SKM-1 (cell line): ENCODE measurements around the gene PICK1.

ENCODE experiments used
- DNase-seq: peaks from one replicate; lab custom pipeline; 2025; ENCODE audit not compliant: unreplicated experiment; lab: John Stamatoyannopoulos, UW

PICK1 gene

DNA sequence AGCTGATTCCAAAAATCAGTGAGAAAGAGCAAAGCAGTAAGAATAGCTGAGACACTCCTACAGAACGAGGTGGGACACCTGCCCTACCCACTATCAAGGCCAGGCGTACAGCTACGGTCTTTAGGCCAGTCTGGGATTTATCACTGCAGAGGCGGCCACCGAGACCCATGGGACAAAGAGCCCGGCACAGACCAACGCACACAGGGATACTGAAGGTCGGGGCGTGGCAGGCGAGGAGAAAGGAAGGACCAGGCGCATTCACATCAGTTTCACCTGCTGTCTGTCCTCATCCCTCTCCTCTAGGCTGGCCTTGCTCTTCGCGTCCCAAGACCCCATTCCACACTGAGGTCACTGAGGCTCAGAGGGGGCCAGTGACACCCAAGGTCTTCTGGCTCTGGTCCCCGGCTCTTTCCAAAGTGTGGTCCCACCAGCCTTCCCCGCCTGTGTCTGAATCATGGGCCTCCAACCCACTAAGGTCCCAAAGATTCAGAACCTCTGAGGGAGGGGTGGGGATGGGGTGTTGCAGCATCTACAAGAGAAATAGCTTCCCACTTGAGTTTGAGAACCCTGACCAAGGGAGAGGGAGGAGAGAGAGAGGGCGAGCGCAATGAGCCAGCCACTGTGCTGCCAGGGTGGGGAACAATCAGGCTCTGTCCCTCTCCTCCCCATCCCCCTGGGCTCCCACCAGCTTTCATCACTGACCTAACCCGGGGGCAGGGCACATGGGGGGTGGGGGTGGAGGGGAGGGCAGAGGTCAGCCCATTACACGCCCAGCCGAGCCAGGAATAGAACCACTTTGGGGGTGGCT is 7.2 kb upstream of the PICK1 start:
- DNase-seq = no peak

GRCh38 chr22:38050720-38051119 is 6.5 kb upstream of the PICK1 start:
- DNase-seq = no peak

GRCh38 chr22:38051261-38051660 is 5.9 kb upstream of the PICK1 start:
- DNase-seq = no peak

DNA sequence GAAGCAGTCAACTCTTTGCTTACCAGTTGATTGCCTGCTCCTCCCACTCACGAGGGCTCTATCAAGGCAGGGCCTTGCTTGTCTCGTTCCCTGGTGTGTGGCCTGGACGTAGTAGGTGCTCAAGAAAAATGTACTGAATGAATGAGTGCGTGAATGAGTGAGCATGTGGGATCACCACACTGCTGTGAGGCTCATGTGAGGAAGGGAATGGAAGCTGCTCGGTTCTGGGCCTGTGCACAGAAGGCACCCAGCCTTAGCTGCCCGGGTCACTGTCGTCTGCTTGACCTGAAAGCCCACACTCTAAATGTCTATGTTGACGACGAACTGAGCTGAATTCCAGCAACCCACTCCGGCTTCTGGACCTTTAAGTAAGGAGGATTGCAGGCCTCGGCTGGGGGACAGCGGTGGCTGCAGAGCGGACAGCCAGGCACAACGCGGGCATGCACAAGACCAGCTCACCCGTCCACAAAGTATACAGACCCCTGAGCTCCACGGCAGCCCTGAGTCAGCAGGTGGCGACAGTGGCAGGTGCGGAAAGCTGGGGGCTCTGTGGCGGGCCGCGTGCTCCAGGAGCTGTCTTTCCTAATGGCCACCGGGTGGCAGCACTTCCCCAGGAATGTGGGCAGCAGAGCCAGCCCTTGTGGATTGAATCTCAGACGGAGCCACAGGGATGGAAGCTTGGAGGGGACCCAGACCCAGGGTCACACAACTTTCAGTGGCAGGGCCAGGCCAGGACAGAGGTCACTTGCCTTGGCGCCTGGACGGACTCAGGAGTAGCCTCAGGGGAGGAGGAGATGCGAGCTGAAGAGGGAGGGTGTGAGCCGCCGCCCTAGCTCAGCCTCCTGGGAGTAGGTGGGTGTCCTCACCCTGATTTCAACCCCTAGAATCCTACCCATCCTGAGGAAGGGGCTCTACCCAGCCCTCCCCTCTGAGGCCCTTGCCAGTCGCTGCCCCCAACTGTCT is 5.0 kb upstream of the PICK1 start:
- peak; percentile 78 for DNase-seq

- no peak for DNase-seq
Observed at GRCh38 chr22:38062791-38063190, 5.6 kb downstream of the PICK1 start.

- no peak for DNase-seq
Observed at GRCh38 chr22:38065539-38065938, 8.3 kb downstream of the PICK1 start.

DNA sequence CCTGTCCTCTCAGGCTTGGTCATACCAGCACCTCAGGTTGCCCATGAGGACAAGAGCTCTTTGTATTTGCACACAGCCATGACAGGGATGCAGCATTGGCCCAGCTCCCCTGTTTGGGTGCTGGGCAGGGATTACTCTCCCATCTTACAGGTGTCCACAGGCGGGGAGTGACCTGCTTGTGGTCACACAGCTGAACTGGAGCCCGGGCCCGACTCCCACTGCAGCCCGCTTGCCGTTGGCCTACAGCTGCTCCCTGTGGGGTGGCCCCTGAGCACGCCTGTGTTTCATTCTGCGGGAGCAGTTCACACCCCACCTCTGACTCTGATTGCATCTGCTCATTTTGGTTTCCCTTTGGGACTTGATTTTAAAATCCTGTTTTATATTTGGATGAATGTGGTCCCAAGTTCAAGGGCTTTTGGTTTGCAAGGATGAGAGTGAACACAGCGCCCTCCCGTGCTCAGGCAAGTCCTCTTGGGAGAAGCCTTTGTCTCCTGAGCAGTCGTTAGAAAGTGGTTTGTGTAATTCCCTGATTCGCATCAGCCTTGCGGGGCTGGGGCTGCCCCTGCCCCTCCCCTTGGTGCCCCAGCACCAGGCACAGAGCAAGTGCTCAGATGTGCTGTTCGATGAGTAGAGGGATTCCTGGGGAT is 9.3 kb downstream of the PICK1 start:
- DNase-seq = no peak

DNA sequence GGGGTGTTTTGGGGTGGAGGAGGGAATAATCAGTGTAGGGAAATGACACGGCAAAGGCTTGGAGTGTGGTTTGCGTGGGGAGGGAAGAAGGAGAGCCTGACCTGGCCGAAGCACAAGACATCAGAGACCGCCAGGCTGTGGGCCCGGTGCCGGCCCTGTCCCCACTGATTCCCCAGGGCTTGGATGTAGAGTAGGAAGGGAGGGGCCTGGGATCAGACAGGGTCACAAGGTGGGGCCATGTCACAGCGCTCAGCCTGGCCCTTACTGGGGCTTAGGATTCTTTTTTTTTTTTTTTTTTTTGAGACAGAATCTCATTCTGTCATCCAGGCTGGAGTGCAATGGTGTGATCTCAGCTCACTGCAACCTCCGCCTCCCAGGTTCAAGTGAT is 9.8 kb downstream of the PICK1 start:
- no peak for DNase-seq

DNA sequence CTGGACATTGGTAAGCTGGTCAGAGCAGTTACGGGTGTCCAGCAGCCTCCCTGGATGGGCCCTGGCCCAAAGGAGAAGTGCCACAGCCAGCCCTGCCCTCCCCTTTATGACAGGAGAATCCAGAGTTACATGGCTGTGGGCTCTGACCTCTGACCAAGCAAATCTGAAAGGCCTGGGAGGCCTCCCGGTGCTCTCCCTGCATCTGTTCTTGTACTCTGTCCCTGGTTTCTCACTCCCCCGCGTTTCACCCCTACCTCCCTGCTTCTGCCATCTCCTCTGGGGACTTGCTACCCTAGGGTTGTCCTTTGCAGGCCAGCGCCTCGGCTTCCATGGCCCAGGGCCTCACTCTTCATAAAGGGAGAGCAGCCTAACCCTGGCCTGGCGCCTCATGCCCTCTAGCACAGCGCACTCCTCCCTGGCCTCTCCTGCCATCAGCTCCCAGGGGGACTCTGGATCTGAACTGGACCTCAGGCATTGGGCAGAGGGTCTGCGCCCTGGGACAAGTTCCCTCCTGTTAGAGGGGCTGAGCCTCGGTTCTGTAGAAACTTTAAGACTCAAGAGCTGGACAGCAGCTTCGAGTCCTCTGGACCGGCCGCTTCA is 10.7 kb downstream of the PICK1 start:
- DNase-seq = no peak

GRCh38 chr22:38068641-38069371 is 11.6 kb downstream of the PICK1 start:
- no peak for DNase-seq

DNA sequence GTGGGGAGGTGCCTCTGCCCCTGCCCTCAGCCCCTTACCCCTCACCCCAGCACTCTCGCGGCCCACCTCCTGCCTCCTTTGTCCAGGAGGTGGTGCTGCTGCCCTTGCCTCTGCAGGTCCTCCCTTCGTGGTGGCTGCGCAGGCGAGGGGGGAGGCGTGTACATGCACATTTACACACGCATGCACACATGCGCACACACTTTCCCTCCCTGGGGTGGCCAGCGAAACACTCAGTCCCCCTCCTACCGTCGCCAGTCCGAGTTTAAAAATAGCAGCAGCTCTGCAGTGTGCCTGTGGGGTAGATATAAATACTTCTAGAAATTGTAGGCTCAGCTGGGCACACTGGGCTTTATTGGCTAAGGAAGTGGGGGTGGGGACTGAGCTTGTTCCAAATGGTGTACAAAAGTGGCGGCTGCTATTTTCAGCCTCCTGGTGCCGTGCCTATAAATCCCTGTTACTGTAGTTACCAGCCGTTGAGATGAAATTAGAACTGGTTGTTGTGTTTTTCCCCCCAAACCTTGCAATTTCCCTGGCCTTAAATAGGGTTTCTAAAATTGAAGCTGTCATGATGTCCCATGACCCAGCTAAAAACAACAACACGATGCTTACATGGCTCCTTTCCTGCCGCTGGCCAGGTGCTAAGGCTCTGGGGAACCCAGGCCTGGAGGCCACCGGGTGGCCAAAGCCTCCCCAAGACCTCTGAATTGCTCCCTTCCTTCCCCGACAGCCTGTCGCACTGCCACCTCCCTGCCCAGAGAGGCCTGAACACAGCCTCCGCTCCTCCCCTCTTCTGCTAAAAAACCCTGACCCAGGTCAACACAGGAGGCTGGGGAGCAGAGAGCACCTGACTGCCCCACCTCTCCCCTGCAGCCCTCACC is 12.4 kb downstream of the PICK1 start:
- no peak for DNase-seq

DNA sequence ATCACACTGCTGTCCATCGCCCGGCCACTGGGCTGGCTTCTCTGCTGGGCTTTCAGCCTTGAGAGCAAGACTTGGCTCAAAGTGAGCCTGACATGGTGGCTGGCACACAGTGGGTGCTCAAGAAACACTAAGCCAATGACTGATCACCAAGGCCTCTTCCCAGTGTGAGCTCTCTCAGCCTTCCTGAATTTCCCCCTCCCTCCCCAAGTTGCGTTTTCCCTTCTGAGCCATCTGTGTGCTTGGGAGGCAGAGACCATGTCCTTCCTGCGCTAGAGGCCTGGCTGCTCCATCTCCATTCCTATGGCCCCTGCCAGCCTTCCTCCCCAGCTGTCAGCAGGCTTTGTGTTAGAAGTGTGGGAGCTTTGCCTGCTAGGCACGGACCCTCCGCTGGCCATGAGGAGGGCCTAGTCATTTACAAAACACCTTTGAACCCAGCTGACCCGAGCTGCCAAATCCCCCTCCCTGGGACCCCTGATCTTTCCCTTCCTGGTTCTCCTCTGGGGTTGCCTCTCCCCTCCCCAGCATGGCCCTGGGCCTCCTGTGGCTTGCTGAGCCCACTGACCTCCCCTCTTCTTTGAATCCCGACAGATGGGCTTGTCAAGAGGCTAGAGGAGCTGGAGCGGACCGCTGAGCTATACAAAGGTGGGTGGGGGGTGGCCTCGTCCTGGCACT is 13.2 kb downstream of the PICK1 start:
- no peak for DNase-seq

DNA sequence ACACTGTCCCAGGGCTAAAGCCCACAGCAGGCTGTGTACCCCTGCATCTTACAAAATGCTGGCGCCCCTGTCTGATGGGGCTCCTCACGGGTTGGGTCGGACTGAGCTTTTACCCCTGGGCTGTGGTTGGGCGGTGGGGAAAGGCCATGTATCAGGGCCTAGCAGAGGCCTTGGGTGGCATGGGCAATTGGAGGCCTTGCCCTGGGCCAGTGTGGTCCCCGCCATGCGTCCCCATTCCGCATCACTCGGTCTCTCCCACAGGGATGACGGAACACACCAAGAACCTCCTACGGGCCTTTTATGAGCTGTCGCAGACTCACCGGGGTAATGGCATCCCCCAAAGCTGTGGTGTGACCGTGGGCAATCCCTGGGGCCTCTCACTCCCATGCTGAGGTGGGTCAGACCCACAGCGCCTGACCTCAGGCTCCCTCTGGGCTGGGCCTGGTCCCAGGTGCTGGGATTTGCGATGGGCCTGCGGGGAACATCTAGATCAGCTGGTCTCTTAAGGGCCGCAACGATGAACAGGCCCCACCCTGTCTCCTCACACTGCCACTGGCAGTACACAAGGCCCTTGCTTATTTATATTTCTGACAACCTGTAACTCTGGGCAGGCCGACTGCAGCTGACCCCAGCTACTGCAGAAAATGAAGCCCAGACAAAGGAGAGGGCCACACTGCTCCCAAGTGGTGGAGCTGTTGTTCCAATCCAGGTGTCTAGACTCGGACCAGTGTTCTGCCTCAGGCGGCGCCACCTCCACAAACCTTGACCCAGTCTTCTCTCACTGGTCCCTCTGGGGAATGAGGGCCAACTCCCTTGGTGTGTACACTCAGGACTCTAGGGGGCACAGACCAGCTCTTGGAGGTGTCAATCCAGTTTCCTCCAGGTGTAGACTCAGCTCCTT is 14.5 kb downstream of the PICK1 start:
- no peak for DNase-seq

- DNase-seq = no peak
Observed at GRCh38 chr22:38072322-38073149, 15.3 kb downstream of the PICK1 start.

GRCh38 chr22:38073150-38074130 is 16.2 kb downstream of the PICK1 start:
- no peak for DNase-seq
